ENCODE results near the gene HSF2BP.
"Not testable (repeated sequence)": the region's sequence is repeated elsewhere in the genome, so short reads cannot be mapped to it uniquely, and the experiment has no call there.

Gene HSF2BP

GRCh38 chr21:43687566-43688399 is 28.5 kb upstream of the HSF2BP start:
- FAIRE-seq = no peak

- FAIRE-seq = no peak
Observed at GRCh38 chr21:43686811-43687565, 27.7 kb upstream of the HSF2BP start.

- no peak for FAIRE-seq
Observed at GRCh38 chr21:43684424-43684823, 25.1 kb upstream of the HSF2BP start.

GRCh38 chr21:43681650-43682049 is 22.4 kb upstream of the HSF2BP start:
- FAIRE-seq = no peak

GRCh38 chr21:43680421-43680820 is 21.1 kb upstream of the HSF2BP start:
- FAIRE-seq = not testable (repeated sequence)

GRCh38 chr21:43679951-43680350 is 20.7 kb upstream of the HSF2BP start:
- FAIRE-seq = no peak

GRCh38 chr21:43676391-43676790 is 17.1 kb upstream of the HSF2BP start:
- no peak for FAIRE-seq

GRCh38 chr21:43675871-43676270 is 16.6 kb upstream of the HSF2BP start:
- no peak for FAIRE-seq

- FAIRE-seq = no peak
Observed at GRCh38 chr21:43669828-43670605, 10.7 kb upstream of the HSF2BP start.

GRCh38 chr21:43667191-43667904 is 8.1 kb upstream of the HSF2BP start:
- no peak for FAIRE-seq

- FAIRE-seq = no peak
Observed at GRCh38 chr21:43665879-43666278, 6.6 kb upstream of the HSF2BP start.

- no peak for FAIRE-seq
Observed at GRCh38 chr21:43664358-43664757, 5.1 kb upstream of the HSF2BP start.

GRCh38 chr21:43663033-43663432 is 3.7 kb upstream of the HSF2BP start:
- FAIRE-seq = no peak

GRCh38 chr21:43662286-43662685 is 3.0 kb upstream of the HSF2BP start:
- no peak for FAIRE-seq

- FAIRE-seq = no peak
Observed at GRCh38 chr21:43658769-43659135, 536 bp downstream of the HSF2BP start.

- FAIRE-seq = no peak
Observed at GRCh38 chr21:43658088-43658741, 1.1 kb downstream of the HSF2BP start.

GRCh38 chr21:43657355-43658087 is 1.8 kb downstream of the HSF2BP start:
- no peak for FAIRE-seq

- FAIRE-seq = no peak
Observed at GRCh38 chr21:43654806-43655489, 4.3 kb downstream of the HSF2BP start.

- no peak for FAIRE-seq
Observed at GRCh38 chr21:43653626-43654025, 5.7 kb downstream of the HSF2BP start.

- no peak for FAIRE-seq
Observed at GRCh38 chr21:43652616-43653015, 6.7 kb downstream of the HSF2BP start.

GRCh38 chr21:43651926-43652325 is 7.4 kb downstream of the HSF2BP start:
- FAIRE-seq = not testable (repeated sequence)

All from endometrium (tissue), 2 donors.